Body of pancreas (tissue), 4 donors: ENCODE results near the gene ARHGAP6.

Source experiments
- POLR2A ChIP-seq, 3 donors: fragments of 450-650 bp; IDR thresholded peaks; one replicate each; pipeline ENCODE4 v1.6.1; 2016; ENCODE audit warnings: antibody characterized with exemption in 3 of 3, mild to moderate bottlenecking in 2 of 3
- TF ChIP-seq, protein P1 (sequence below), 7 experiments: fragments of 450-650 bp in 4 of 7; fragments of 200-600 bp in 3 of 7; sonication (generic) in 3 of 7; IDR thresholded peaks; one replicate each; pipeline ENCODE4 v1.5.1; 2016 to 2019; ENCODE audit warnings: antibody characterized with exemption in 7 of 7

DNA sequence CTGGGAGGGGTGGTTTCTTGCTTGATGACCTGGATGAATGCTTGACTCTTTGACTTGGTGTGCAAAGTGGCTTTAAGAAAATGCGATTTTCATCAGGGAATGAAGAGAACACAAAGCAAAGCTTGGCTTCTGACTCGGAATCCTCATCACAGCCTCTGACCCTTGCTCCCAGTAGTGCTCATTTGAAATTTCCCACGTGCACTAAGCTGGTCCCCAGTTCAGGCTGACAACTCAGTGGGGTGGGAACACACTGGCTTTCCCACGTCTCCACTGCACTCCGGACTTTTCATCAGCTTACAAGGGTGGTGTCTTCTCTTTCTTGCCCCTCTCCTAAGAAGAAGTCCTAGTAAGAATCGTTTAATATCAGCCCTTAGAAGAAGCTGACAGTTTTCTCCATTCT lies 501.3 kb downstream of the ARHGAP6 start:
- TF ChIP-seq, protein P1, sequence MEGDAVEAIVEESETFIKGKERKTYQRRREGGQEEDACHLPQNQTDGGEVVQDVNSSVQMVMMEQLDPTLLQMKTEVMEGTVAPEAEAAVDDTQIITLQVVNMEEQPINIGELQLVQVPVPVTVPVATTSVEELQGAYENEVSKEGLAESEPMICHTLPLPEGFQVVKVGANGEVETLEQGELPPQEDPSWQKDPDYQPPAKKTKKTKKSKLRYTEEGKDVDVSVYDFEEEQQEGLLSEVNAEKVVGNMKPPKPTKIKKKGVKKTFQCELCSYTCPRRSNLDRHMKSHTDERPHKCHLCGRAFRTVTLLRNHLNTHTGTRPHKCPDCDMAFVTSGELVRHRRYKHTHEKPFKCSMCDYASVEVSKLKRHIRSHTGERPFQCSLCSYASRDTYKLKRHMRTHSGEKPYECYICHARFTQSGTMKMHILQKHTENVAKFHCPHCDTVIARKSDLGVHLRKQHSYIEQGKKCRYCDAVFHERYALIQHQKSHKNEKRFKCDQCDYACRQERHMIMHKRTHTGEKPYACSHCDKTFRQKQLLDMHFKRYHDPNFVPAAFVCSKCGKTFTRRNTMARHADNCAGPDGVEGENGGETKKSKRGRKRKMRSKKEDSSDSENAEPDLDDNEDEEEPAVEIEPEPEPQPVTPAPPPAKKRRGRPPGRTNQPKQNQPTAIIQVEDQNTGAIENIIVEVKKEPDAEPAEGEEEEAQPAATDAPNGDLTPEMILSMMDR (IDR thresholded peaks at IDR 0.05) = no peak
- no peak for TF ChIP-seq POLR2A (IDR thresholded peaks at IDR 0.05)
